GM12801 (cell line): ENCODE results near the gene RFFL.

Experiments used
- TF ChIP-seq, protein P1 (sequence below): IDR thresholded peaks from one replicate; pipeline ENCODE4 v1.5.1; 2011; ENCODE audit warnings: control low read depth; ENCODE audit not compliant: insufficient read length; ENCODE audit errors: extremely low read depth

RFFL gene

DNA sequence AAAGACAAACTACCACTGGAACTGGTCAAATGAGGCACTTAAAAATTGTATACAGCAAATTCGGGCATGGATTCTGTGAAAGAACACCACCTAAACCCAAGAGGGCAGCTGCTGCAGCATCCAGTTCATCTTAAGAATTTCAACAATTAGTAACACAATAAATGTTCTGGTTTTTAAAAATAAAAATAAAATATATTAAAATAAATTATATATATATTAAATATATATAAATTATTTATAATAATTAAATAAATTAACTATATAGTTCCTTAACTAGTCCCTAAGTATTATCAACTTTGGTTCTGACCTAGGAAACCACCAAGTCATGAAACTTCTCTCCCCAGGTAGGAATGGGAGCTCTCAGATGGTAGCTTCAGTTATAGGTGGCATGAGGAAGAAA lies 13.4 kb upstream of the RFFL start:
- TF ChIP-seq, protein P1, sequence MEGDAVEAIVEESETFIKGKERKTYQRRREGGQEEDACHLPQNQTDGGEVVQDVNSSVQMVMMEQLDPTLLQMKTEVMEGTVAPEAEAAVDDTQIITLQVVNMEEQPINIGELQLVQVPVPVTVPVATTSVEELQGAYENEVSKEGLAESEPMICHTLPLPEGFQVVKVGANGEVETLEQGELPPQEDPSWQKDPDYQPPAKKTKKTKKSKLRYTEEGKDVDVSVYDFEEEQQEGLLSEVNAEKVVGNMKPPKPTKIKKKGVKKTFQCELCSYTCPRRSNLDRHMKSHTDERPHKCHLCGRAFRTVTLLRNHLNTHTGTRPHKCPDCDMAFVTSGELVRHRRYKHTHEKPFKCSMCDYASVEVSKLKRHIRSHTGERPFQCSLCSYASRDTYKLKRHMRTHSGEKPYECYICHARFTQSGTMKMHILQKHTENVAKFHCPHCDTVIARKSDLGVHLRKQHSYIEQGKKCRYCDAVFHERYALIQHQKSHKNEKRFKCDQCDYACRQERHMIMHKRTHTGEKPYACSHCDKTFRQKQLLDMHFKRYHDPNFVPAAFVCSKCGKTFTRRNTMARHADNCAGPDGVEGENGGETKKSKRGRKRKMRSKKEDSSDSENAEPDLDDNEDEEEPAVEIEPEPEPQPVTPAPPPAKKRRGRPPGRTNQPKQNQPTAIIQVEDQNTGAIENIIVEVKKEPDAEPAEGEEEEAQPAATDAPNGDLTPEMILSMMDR, result no peak

- TF ChIP-seq, protein P1, result no peak
Observed at GRCh38 chr17:35074711-35075707, 11.5 kb upstream of the RFFL start.

DNA sequence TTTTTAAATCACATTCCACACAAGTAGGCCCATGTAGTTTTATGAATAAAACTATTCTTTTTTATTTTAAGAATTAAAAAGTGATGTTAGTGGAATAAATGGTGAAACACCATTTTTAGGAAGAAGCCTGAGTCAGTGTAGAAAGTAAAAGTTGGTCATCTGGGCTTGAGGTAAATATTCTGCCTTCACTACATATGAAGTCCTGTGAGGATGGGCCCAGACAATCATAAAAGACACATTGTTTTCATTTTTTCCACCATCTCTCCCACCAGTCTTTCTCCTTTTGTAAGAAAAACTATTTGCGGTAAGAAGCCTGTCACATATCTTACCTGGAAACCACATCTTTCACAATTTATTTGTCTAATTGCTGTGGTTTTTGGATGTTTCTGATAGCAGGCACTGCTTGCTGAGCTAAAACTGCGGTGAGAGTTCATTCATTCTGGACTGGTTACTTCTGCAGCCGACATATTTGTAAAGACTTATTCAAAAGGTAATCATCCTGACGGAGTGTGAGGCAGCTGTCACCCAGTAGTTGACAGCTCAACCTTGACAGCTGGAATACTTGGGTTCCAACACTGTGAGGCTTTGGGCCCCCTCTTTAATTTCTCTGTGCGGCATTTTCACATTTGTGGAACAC lies 10.6 kb upstream of the RFFL start:
- TF ChIP-seq, protein P1, result no peak

GRCh38 chr17:35073183-35073790 lies 9.8 kb upstream of the RFFL start:
- TF ChIP-seq, protein P1, result no peak

DNA sequence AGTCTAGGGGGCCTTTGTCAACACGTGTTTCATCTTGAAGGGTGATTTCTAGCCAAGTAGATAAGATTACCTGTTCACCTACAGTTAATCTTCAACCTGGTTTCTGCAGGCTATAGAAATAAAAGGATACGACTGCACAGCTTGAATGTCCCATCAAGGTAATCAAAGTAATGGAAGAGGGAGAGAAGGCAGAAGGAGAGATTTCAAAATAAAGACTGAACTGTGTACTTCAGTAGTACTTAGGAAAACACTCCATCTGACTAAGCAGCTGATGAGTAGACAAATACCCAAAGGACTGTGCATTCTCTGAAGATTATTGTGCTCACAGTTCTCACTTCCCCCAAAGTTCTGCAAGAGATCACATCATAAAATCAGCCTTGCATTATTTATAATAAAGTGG lies 5.8 kb upstream of the RFFL start:
- TF ChIP-seq, protein P1, result no peak

GRCh38 chr17:35068249-35068648 lies 4.7 kb upstream of the RFFL start:
- TF ChIP-seq, protein P1, result no peak

DNA sequence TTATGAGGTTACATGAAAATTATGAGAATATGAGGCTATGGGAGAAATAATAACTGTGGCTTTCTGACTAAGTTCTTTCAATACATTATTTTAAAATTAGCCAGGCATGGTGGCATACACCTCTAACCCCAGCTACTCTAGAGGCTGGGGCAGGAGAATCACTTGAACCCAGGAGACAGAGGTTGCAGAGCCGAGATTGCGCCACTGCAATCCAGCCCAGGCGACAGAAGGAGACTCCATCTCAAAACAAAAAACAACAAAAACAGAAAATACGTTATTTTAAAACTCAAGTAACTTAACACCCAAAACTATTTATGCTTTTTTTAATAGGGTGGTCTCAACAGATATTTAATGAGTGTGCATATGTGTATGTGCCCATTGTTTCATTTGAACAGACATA lies 2.4 kb upstream of the RFFL start:
- TF ChIP-seq, protein P1, result no peak
